IMR-90 (cell line): ENCODE results near the gene CCNYL1.

Source experiments
- CTCF ChIP-seq: conservative IDR thresholded peaks from 2 replicates; pipeline ENCODE4 v1.5.1; 2012; ENCODE audit warnings: mild to moderate bottlenecking, low read depth, low read length, improper control_type of control experiment
- MAFK ChIP-seq: IDR thresholded peaks from 2 replicates; pipeline ENCODE4 v1.6.1; 2012; ENCODE audit warnings: low read depth, low read length, improper control_type of control experiment
- POLR2A ChIP-seq: IDR thresholded peaks from 2 replicates; pipeline ENCODE4 v1.6.1; 2012; ENCODE audit warnings: mild to moderate bottlenecking, low read depth, low read length
- RAD21 ChIP-seq: IDR thresholded peaks from 2 replicates; pipeline ENCODE4 v1.6.1; 2012; ENCODE audit warnings: low read length, improper control_type of control experiment

- TF ChIP-seq POLR2A: no peak
- TF ChIP-seq RAD21: no peak
- no peak for TF ChIP-seq CTCF
- TF ChIP-seq MAFK: no peak
Observed at GRCh38 chr2:207777124-207777523, 65.7 kb downstream of the CCNYL1 start.
